ENCODE data around the gene ERVW-1.
A peak's percentile ranks its signal among the peaks of the same experiment; 100 is the strongest.
"Not testable (repeated sequence)": the region's sequence is repeated elsewhere in the genome, so short reads cannot be mapped to it uniquely, and the experiment has no call there.

The ERVW-1 gene

GRCh38 chr7:92466682-92467081 lies 11.1 kb downstream of the ERVW-1 start:
- DNase-seq = no peak

GRCh38 chr7:92464515-92464914 lies 13.2 kb downstream of the ERVW-1 start:
- DNase-seq = no peak

DNA sequence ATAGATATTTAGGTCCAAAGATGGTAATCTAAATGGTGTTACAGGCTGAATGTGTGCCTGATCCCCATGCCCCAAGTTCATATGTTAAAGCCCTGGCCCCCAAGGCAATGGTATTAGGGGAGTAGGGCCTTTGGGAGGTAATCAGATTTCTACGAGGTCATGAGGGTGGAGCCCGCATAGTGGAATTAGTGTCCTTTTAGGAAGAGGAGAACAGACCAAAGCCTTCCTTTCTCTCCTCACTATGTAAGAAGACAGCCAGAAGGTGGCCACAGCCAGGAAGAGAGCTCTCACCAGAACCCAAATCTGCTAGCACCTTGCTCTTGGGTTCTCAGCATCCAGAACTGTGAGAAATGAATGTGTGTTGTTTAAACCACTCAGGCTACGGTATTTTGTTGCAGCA lies 15.2 kb downstream of the ERVW-1 start:
- no peak for DNase-seq

GRCh38 chr7:92461027-92462003 lies 16.4 kb downstream of the ERVW-1 start:
- DNase-seq = peak; percentile 2

- DNase-seq = no peak
Observed at GRCh38 chr7:92460510-92460909, 17.2 kb downstream of the ERVW-1 start.

- no peak for DNase-seq
Observed at GRCh38 chr7:92460109-92460508, 17.6 kb downstream of the ERVW-1 start.

DNA sequence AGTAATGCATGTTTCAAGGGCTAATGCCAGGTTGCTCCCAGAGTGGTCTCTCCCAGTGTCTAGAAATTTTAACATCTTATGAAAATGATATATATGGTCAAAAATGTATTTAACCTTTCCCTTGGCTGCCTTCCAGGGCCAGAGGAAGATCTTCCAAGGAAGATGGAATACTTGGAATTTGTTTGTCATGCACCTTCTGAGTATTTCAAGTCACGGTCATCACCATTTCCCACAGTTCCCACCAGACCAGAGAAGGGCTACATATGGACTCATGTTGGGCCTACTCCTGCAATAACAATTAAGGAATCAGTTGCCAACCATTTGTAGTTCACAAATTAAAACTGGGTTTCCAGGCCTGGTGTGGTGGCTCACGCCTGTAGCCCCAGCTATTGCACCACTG lies 21.5 kb downstream of the ERVW-1 start:
- no peak for DNase-seq

DNA sequence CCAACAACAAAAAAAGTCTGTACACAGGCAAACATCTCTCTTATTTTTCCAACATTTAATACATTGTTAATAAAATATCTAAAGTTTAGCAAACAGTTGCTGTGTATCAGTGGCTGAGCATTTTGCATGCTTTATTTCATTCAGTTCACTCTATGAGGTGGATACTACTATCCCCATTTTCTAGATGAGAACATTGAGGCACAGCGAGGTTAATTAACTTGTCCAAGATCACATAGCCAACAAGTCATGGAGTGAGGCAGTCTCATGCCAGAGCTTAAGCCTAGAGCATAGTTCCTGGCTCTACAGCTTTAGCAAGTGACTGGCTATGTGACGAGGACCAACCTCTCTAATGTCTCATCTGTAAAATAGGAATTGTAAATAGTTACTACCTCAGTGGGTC lies 26.1 kb downstream of the ERVW-1 start:
- DNase-seq = no peak

DNA sequence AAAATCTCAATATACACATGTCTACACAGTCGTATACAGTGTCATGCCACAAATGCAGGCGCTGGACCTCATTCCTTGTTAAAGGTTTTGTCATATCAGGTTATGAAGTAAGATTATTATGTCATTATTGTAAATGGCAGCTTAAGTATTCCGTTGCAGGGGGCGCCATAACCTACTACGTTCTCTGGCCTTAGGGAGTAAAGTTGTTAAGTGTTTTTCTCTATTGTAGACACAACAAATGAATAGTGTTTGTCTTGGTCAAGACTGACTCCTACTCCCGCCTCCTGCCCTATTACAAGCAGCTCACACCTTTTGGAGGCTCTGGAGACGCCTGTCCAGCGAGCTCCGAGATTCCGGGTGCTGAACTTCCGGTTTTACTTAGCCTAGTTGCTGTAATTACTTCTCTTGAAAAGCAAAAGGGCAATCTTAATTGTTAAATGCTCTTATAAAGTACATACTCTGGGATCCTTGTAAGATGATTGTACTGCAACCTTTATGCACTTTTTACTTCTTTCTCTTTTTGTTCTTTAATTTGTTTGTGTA lies 29.5 kb downstream of the ERVW-1 start:
- peak; percentile 16 for DNase-seq

DNA sequence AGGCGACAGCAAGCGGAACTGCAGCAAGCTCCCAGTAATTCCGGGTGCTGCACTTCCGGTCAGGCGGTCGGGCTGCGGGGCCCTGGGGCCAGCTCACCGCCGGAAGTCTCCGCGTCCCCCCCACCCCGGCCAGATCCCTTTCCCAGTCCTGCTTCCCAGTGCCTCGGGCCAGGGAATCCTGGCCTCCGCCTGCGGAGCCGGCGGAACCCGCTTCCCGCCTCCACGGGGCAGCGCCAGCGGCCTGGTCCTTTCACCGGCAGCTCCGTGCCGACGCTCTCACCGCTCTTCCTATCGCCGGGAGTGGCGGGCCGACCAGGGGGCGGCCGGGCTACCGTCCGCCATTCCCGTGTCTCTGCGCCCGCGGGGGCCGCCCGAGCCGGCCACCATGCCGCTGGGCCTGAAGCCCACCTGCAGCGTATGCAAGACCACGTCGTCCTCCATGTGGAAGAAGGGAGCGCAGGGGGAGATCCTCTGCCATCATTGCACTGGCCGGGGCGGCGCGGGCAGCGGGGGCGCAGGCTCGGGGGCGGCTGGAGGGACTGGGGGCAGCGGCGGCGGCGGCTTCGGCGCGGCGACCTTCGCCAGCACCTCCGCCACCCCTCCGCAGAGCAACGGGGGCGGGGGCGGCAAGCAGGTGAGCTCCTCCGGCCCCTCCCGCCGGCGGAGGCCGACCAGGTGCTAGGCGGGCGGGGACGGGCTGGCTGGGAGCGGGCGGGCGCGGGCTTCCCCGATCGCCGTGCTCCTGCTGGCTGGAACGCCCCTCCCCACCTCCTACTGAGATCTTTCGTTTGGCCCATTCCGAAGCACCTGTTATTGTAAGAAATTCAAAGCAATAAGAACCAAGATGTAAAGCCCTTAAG lies 30.2 kb downstream of the ERVW-1 start, which contains the start of gene GATAD1:
TSS of gene GATAD1 (plus strand) at position 138 of the 860 bp plus-strand sequence. CDS start at position 386, 248 bp downstream.
- DNase-seq = peak; percentile 75

DNA sequence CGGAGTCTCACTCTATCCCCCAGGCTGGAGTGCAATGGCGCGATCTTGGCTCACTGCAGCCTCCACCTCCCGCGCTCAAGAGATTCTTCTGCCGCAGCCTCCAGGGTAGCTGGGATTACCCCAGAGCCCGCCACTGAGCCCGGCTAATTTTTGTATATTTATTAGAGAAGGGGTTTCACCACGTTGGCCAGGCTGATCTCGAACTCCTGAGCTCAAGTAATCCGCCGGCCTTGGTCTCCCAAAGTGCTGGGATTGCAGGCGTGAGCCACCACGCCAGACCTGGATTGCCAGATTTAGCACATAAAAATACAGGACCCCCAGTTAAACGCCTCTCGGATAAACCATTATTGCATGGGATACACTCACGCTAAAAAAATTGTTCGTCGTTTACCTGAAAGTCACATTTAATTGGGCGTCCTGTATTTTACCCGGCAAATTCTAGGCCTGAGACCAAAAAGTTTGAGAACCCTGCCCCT lies 30.8 kb downstream of the ERVW-1 start:
- no peak for DNase-seq

DNA sequence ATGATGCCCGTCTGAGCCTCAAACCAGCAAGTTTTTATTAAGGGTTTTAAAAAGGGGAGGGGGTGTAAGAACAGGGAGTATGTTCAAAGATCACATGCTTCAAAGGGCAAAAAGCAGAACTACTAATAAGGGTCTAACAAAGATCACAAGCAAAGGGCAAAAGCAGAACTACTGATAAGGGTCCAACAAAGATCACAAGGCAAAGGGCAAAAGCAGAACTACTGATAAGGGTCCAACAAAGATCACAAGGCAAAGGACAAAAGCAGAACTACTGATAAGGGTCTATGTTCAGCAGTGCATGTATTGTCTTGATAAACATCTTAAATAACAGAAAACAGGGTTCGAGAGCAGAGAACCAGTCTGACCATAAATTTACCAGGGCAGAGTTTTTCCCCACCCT lies 35.0 kb downstream of the ERVW-1 start:
- not testable (repeated sequence) for DNase-seq

- DNase-seq = no peak
Observed at GRCh38 chr7:92437956-92438491, 39.7 kb downstream of the ERVW-1 start.

DNA sequence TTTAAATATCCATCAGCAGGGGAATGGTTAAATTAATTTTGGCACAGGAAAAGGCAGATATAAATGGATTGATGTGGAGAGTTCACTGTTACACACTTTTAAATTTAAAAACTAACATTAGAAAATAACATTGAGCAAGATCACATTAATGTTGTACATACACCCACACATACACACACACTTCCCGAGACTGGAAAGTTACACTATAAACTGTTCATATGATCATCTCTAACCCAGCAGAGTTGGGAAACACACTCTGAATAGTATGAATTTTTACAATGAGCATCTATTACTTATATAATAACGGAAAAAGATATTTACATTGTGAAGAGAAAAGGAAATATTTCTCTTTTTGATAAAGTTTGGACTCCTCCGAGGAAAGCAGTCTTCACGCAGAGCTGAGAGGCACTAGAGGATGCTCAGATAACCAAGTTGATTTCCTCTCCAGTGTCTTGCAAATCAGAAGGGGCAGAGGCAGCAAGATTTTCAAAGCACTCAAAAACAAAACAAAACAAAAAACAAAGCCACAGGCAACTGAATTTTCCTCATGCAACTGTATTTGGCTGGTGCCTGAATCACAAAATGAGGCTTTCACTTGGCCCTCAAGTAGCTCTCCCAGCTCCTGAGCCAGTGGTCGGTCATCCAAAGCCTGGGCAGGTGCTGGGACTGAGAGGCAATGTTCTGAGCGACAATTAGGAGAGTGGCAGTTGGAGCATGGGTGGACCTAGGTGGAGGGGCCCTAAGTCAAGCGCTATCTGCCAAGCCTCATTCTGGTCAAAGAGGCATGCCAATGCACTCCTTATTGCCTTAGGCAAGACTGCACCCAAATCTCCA lies 40.9 kb downstream of the ERVW-1 start:
- DNase-seq = no peak

DNA sequence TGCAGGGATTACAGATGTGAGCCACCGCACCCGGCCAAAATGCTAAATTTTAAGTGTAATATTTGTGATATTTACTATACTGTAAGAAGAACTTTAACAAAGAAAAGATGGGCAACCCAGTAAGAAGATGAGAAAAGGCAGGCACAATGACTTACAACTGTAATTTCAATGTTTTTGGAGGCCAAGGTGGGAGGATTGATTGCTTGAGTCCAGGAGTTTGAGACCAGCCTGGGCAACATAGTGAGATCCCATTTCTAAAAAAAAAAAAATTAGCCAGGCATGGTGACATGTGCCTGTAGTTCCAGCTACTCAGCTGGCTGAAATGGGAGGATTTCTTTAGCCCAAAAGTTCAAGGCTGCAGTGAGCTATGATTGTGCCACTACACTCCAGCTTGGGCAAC lies 42.2 kb downstream of the ERVW-1 start:
- no peak for DNase-seq

- DNase-seq = no peak
Observed at GRCh38 chr7:92433019-92433418, 44.7 kb downstream of the ERVW-1 start.

GRCh38 chr7:92432299-92432946 lies 45.3 kb downstream of the ERVW-1 start:
- DNase-seq = no peak

GRCh38 chr7:92427193-92427592 lies 50.6 kb downstream of the ERVW-1 start:
- DNase-seq = no peak

- peak; percentile 17 for DNase-seq
Observed at GRCh38 chr7:92425311-92425947, 52.3 kb downstream of the ERVW-1 start.

DNA sequence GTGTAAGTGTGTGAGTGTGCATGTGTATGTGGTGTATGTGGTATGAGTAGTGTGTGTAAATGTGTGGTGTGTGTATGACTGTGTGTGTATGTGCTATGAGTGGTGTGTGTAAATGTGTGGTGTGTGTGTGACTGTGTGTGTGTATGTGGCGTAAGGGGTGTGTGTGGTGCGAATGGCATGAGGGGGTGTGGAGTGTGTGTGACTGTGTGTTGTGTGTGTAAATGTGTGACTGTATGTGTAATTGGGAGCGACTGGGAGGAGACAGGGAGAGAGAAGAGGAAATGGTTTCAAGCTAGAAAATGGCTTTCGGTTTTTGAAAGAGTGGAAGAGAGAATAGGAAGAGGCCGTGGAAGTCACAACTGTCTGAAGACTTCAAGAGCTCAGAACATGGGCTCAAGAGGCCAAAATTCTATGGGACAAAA lies 54.0 kb downstream of the ERVW-1 start:
- DNase-seq = no peak

GRCh38 chr7:92422926-92423325 lies 54.8 kb downstream of the ERVW-1 start:
- DNase-seq = no peak

Data from GDM1 (cell line).